GM12878 (cell line): ENCODE data around the gene TCF23. TPM values are rescaled to one million over a fixed set of nuclear protein-coding genes. Genes with fewer than 3 reads are reported as not detected.

ENCODE experiments used
- BACH1 ChIP-seq: fragments of 450-650 bp; IDR thresholded peaks from 2 replicates; pipeline ENCODE4 v1.6.1; 2017; ENCODE audit warnings: mild to moderate bottlenecking, borderline replicate concordance
- ETV6 ChIP-seq, 2 experiments: fragments of 450-650 bp in 1 of 2; IDR thresholded peaks in 1 of 2; conservative IDR thresholded peaks in 1 of 2; 2 replicates each; pipeline ENCODE4 v1.6.1; 2014; ENCODE audit warnings: antibody characterized with exemption in 1 of 2, borderline replicate concordance in 1 of 2, low read depth in 1 of 2, mild to moderate bottlenecking in 1 of 2, moderate library complexity in 1 of 2
- HDGF ChIP-seq: fragments of 450-650 bp; IDR thresholded peaks from 2 replicates; pipeline ENCODE4 v1.6.1; 2016; ENCODE audit warnings: antibody characterized with exemption
- IKZF2 ChIP-seq, 2 experiments: fragments of 450-650 bp; IDR thresholded peaks; 2 replicates each; pipeline ENCODE4 v1.6.1; 2017; ENCODE audit warnings: mild to moderate bottlenecking in 2 of 2, moderate library complexity in 2 of 2
- JUNB ChIP-seq: IDR thresholded peaks from 2 replicates; pipeline ENCODE4 v1.6.1; 2016; ENCODE audit warnings: antibody characterized with exemption, mild to moderate bottlenecking
- KAT2A ChIP-seq: conservative IDR thresholded peaks from 2 replicates; pipeline ENCODE4 v1.6.1; 2011; ENCODE audit warnings: low read depth, low read length; ENCODE audit not compliant: control insufficient read depth
- KLF5 ChIP-seq: fragments of 450-650 bp; IDR thresholded peaks from 2 replicates; pipeline ENCODE4 v1.6.1; 2014; ENCODE audit warnings: mild to moderate bottlenecking; ENCODE audit not compliant: partially characterized antibody
- MYB ChIP-seq: fragments of 150-350 bp; IDR thresholded peaks from 2 replicates; pipeline ENCODE4 v1.6.1; 2014; ENCODE audit warnings: mild to moderate bottlenecking, low read depth, low read length, borderline replicate concordance
- RBBP5 ChIP-seq: fragments of 200-600 bp; sonication (generic); conservative IDR thresholded peaks from 2 replicates; pipeline ENCODE4 v1.6.1; 2016
- RELB ChIP-seq: fragments of 450-650 bp; IDR thresholded peaks from 2 replicates; pipeline ENCODE4 v1.6.1; 2017; ENCODE audit warnings: low read depth, mild to moderate bottlenecking, moderate library complexity
- RUNX3 ChIP-seq: IDR thresholded peaks from 2 replicates; pipeline ENCODE4 v1.6.1; 2012; ENCODE audit warnings: low read length, inconsistent platforms
- SPI1 ChIP-seq: IDR thresholded peaks from 2 replicates; pipeline ENCODE4 v1.6.1; 2011; ENCODE audit warnings: low read depth, mild to moderate bottlenecking, low read length, moderate library complexity, borderline replicate concordance; ENCODE audit not compliant: insufficient read depth
- SUPT20H ChIP-seq: IDR thresholded peaks from 2 replicates; pipeline ENCODE4 v1.6.1; 2011; ENCODE audit warnings: low read depth, mild to moderate bottlenecking, low read length, moderate library complexity, borderline replicate concordance; ENCODE audit not compliant: control insufficient read depth
- TCF7 ChIP-seq: IDR thresholded peaks from 2 replicates; pipeline ENCODE4 v1.6.1; 2014; ENCODE audit warnings: antibody characterized with exemption, borderline replicate concordance
- polyA plus RNA-seq, 11 experiments: library from polyadenylated mRNA; depleted of rRNA in 4 of 11; unstranded in 6 of 11; stranded (reverse) in 5 of 11; fragments of >200 nt; fragmentation: Nextera tagmentation in 4 of 11; fragmentation: Illumina TruSeq in 1 of 11; extraction: Ambion mirVana in 4 of 11; extraction: Trizol in 1 of 11; gene quantifications; 1 replicate in 1 of 11; 2 replicates in 10 of 11; pipeline versions ENCODE4 v1.2.1 to v1.2.3, GENCODE V29; 2011 to 2016; ENCODE audit warnings: inconsistent platforms in 2 of 11, missing spikeins in 2 of 11, low read depth in 1 of 11
- total RNA-seq, 4 experiments: library from RNA; depleted of rRNA in 3 of 4; stranded (reverse); fragments of >200 nt in 3 of 4; fragmentation: Illumina TruSeq in 1 of 4; extraction: Trizol in 1 of 4; gene quantifications; 2 replicates each; pipeline versions ENCODE4 v1.2.1 to v1.2.3, GENCODE V29; 2013 to 2021
- TF ChIP-seq, protein P1 (sequence below): IDR thresholded peaks from 2 replicates; pipeline ENCODE4 v1.6.1; 2011; ENCODE audit warnings: borderline replicate concordance, low read depth, mild to moderate bottlenecking, moderate library complexity, low read length; ENCODE audit not compliant: insufficient read depth, poor library complexity, severe bottlenecking
- TF ChIP-seq, protein P2 (sequence below): fragments of 150-350 bp; IDR thresholded peaks from 2 replicates; pipeline ENCODE4 v1.6.1; 2014; ENCODE audit warnings: mild to moderate bottlenecking, low read depth, low read length

Gene TCF23
- total and polyA plus RNA-seq, 10 of the 15 experiments (the other 5 are each of a cell fraction or from before 2014, with no cell fraction given) = not detected

DNA sequence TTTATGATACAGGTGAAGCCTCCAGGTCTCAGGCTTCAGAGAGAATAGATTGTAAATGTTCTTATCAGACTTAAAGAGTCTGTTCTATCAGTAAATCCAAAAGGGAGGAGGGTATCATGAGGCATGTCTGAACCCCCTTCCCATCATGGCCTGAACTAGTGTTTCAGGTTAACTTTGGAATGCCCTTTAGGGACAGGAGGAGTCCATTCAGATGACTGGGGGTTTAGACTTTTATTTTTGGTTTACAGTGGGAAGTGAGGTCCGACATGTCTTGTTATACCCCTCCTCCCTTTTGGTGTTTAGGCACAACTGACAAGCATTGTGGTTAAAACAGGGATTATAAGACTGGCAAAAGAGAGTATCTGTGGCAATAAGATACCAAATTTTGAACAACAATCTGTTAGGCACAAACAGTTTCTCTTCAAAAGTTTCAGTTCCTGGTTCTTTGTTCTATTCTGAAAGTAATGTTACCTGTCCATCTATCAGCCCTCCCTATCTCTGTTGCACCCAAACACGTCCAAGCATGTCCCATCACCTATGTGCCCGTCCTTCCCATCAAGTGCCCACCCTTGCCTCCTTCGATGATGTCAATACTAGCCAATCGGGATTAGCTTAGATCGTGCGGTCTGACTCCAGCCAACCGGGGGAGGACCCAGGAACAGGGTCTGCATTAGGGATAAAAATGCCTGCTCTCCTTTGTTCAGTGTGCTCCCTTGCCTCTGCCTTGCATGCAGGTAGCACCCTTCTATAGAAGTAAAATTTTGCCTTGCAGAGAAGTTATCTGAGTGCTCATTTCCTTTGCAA, 16.4 kb downstream of the TCF23 start (continued):
- TF ChIP-seq, protein P1, sequence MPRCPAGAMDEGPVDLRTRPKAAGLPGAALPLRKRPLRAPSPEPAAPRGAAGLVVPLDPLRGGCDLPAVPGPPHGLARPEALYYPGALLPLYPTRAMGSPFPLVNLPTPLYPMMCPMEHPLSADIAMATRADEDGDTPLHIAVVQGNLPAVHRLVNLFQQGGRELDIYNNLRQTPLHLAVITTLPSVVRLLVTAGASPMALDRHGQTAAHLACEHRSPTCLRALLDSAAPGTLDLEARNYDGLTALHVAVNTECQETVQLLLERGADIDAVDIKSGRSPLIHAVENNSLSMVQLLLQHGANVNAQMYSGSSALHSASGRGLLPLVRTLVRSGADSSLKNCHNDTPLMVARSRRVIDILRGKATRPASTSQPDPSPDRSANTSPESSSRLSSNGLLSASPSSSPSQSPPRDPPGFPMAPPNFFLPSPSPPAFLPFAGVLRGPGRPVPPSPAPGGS = no peak
- TF ChIP-seq KLF5 = no peak
- TF ChIP-seq, protein P2, sequence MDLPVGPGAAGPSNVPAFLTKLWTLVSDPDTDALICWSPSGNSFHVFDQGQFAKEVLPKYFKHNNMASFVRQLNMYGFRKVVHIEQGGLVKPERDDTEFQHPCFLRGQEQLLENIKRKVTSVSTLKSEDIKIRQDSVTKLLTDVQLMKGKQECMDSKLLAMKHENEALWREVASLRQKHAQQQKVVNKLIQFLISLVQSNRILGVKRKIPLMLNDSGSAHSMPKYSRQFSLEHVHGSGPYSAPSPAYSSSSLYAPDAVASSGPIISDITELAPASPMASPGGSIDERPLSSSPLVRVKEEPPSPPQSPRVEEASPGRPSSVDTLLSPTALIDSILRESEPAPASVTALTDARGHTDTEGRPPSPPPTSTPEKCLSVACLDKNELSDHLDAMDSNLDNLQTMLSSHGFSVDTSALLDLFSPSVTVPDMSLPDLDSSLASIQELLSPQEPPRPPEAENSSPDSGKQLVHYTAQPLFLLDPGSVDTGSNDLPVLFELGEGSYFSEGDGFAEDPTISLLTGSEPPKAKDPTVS = no peak
- no peak for TF ChIP-seq ETV6 (conservative IDR thresholded peaks at IDR 0.05 in 1 of 2, IDR thresholded peaks at IDR 0.05 in 1 of 2; ENCODE audit: borderline replicate concordance in 1 of 2, low read depth in 1 of 2)
- no peak for TF ChIP-seq MYB
- no peak for TF ChIP-seq RBBP5
- TF ChIP-seq RUNX3 = peak; percentile 63
- TF ChIP-seq TCF7 = no peak
- no peak for TF ChIP-seq JUNB
- no peak for TF ChIP-seq KAT2A
- no peak for TF ChIP-seq SUPT20H
- no peak; the same call in 1 of the 2 replicates for TF ChIP-seq HDGF
- no peak for TF ChIP-seq BACH1
- 0 out of 2 replicates have a peak, but pooled peaks have one; percentile 30 for TF ChIP-seq RELB
- peak; percentile 96 for TF ChIP-seq SPI1
- TF ChIP-seq IKZF2 (IDR thresholded peaks at IDR 0.05) = peak; percentile 63 to 70; a peak in 1 of 4 replicates
